SJCRH30 (cell line): ENCODE measurements around the gene G6PD. TPM values are rescaled to one million over a fixed set of nuclear protein-coding genes. Genes with fewer than 3 reads are reported as not detected.
"Not testable (repeated sequence)": the region's sequence is repeated elsewhere in the genome, so short reads cannot be mapped to it uniquely, and the experiment has no call there.

Source experiments
- DNase-seq, 2 experiments: peaks; one replicate each; pipeline ENCODE4 v3.0.0-alpha.2; 2015 to 2020
- H3K27ac ChIP-seq: fragments of 250-450 bp; sonication (Bioruptor Pico); 2 replicates; pipeline ENCODE4 v1.5.1; 2020; ENCODE audit warnings: mild to moderate bottlenecking, moderate library complexity
- H3K27me3 ChIP-seq: fragments of 250-450 bp; sonication (Bioruptor Pico); 2 replicates; pipeline ENCODE4 v1.5.1; 2020; ENCODE audit warnings: mild to moderate bottlenecking, moderate library complexity
- H3K36me3 ChIP-seq: fragments of 250-450 bp; sonication (Bioruptor Pico); 2 replicates; pipeline ENCODE4 v1.5.1; 2020; ENCODE audit warnings: mild to moderate bottlenecking, moderate library complexity
- H3K4me1 ChIP-seq: fragments of 250-450 bp; sonication (Bioruptor Pico); 2 replicates; pipeline ENCODE4 v1.5.1; 2020; ENCODE audit warnings: mild to moderate bottlenecking, moderate library complexity
- H3K4me3 ChIP-seq: fragments of 250-450 bp; sonication (Bioruptor Pico); 2 replicates; pipeline ENCODE4 v1.5.1; 2020; ENCODE audit warnings: mild to moderate bottlenecking, moderate library complexity
- H3K9me3 ChIP-seq: fragments of 250-450 bp; sonication (Bioruptor Pico); replicated peaks from 2 replicates; pipeline ENCODE4 v1.5.1; 2020; ENCODE audit warnings: mild to moderate bottlenecking, moderate library complexity
- total RNA-seq: library from RNA; depleted of rRNA; stranded (reverse); fragments of >200 nt; shearing (Covaris generic); gene quantifications from 2 replicates; pipeline ENCODE4 v1.2.3, GENCODE V29; 2014

G6PD gene
- total RNA-seq, 1 experiment from 2014 or later: 21.9 TPM

DNA sequence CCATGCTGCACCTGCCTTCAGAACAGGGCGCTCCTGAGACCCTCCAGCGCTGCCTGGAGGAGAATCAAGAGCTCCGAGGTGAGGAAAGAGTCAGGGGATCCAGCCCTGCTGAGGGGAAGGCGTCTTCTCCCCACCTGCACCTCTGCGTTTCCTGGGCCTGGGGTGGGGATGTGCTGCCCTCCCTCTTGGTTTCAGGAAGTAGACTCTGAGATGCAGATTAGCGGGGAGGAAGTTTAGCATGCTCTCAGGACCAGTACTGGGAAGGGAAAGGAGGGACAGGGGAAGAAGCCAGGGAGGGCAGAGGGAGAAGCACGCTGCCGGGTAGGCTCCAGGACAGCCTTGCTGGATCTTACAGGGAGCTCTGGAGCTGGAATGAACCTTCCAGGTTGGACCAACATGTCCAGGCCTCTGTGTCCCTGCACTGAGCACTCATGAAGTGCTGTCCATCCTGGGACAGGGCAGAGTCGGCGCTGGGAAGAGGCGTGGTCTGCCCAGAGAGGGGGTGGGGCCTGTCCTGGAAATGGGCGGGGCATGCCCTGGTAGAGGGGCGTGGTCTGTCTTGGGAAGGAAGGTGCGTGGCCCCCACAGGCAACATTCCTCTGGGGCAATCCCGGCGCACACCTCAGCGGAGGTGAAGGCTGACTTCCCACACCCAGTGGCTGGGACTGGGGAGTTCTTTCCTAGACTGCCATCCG is 5.6 kb upstream of the G6PD start:
- H3K4me1 ChIP-seq, H3K36me3 ChIP-seq, H3K27ac ChIP-seq, H3K27me3 ChIP-seq, H3K4me3 ChIP-seq, H3K9me3 ChIP-seq, DNase-seq: not testable (repeated sequence)

DNA sequence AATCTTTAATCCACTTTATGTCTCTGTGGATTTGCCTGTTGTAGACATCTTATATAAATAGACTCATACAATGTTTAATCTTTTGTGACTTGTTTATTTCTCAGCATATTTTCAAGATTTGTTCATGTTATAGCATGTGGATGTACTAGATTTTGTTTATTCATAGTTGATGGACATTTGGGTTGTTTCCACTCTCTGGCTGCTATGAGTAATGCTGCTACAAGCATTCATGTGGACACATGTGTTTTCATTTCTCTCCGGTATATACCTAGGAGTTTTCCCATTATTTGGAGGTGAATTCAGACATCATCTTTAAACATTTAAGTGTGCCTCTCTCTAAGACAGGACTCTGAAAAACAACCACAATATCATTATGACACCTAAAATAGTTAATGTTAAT is 3.1 kb upstream of the G6PD start:
- Histone ChIP-seq H3K9me3 (no peaks in the 10 kb centered on the region), H3K4me1 (0 out of 2 replicates have a peak, but pooled peaks cover 3% of the 10 kb centered on the region), H3K27me3 (no peaks in the 10 kb centered on the region), H3K36me3 (no peaks in the 10 kb centered on the region), H3K4me3 (no peak overlapping the region), H3K27ac (no peak overlapping the region)
- no peak for DNase-seq

DNA sequence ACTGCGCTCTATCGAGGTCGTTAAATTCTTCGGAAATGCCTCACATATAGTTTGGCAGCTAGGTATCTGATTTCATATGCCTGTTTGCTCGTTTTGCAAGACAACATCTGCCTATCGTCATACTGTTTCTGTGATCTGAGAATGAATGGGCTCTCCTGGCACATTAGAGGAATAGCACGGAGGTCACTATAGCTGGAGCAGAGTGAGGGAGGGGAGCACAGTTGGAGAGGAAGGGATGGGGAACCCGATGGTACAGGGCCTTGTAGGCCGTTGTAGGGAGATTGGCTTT is 1.3 kb upstream of the G6PD start:
- Histone ChIP-seq H3K4me1 (0 out of 2 replicates have a peak, but pooled peaks cover 3% of the 10 kb centered on the region), H3K9me3 (no peaks in the 10 kb centered on the region), H3K4me3 (peak overlapping the region; percentile 85), H3K27ac (peak overlapping the region; percentile 74), H3K27me3 (no peaks in the 10 kb centered on the region), H3K36me3 (no peaks in the 10 kb centered on the region)
- no peak for DNase-seq

DNA sequence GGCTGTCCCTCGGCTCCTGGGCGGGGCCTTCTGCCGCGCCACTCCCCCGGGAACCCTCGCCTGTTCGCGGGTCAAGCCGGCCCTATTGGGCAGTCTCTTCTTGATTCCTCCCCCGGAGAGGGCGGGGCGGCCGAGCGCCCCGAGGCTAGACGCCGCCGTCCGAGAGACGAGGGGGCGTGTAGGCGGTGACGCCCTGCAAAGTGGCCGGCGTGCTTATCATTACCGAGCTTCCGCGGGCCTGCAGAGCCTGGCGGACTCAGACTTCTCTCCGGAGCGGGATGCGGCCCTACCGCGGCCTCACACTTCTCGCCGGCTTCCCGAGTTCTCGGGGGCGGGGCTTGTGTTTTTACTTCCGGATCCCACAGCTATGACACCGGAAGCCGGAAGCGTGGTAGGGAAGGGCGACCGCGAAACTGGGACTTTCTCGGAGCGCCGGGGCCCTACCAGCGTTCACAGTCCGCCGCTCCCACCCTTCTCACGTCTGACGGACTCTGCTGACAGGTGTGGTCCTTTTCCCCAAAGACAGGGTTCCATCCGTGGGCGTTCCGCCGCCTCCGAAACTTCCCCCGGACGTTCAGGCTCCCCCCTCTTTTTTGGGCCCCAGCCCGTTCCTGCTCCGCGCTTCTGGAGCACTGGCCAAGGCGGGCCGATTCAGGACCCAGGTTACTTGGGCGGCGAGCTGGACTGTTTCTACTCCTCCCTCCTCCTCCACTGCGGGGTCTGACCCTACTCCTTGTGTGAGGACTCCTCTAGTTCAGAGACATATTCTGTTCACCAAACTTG is 790 bp upstream of the G6PD start, which contains the start of gene IKBKG:
IKBKG (plus strand) TSS at position 376 of the 783 bp plus-strand sequence. CDS start 4,383 bp downstream, outside the sequence.
- H3K9me3 ChIP-seq: no peaks in the 10 kb centered on the region
- peak; percentile 89 for DNase-seq
- no peaks in the 10 kb centered on the region for H3K27me3 ChIP-seq
- H3K36me3 ChIP-seq: no peaks in the 10 kb centered on the region
- H3K27ac ChIP-seq: peak within 1 kb of the TSS; percentile 74
- H3K4me1 ChIP-seq: peaks cover 4% of the 10 kb centered on the region
- peak within 1 kb of the TSS; percentile 85 for H3K4me3 ChIP-seq

DNA sequence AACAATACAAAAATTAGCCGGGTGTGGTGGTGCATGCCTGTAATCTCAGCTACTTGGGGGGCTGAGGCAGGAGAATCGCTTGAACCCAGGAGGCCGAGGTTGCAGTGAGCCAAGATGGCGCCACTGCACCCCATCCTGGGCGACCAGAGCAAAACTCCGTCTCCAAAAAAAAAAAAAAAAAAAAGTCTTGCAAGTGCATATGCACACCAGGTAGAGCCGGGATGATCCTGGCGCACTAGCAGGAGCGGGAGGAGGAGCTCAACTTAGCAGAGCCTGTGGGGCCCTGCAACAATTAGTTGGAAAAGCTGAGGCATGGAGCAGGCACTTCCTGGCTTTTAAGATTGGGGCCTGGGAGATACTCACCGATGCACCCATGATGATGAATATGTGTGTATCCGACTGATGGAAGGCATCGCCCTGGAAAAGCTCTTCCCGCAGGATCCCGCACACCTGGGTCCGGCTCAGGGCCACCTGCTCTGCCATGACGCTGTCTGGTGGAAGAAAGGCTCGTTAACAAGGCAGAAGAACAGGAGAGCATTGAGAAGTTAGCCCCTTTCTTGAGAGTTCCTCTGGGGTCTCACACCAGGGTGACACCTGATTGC is 872 bp downstream of the G6PD start:
- H3K9me3 ChIP-seq: no peaks in the 10 kb centered on the region
- no peaks in the 10 kb centered on the region for H3K27me3 ChIP-seq
- DNase-seq: no peak
- no peaks in the 10 kb centered on the region for H3K36me3 ChIP-seq
- peaks cover 16% of the 10 kb centered on the region for H3K4me1 ChIP-seq
- H3K27ac ChIP-seq: no peak overlapping the region
- peak overlapping the region; percentile 85 for H3K4me3 ChIP-seq

DNA sequence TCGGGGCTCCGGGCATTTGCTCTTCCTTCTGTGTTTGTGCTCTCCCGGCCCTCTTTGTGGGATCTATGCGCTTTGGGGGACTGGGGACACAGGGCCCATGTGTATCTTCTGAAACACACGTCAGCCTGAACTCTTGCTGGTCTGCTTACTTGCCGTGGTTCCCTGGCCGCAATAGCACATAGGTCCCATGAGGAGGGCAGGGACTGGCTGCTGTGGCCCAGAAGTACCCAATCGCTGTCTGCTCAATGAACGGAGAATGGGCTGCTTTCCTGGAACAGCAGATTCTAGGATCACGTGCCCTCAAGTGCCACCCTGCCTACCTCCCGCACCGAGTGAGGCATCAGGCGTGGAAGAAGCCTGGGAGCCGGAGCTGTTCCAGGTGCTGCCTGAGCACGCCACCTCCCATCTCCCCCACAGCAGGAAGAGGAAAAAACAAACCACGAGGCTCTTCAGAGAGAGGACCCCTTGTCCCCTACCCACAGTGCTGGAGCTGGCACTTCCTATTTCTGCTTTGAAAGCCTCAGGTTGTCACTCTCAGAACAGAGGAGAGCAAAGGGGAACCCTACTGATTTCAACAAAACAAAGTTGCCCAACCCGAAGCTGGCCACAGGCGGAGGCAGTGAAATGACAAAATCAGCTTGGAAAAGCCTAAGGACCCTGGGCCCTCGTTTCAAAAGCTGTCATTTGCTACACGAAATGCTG is 3.8 kb downstream of the G6PD start:
- Histone ChIP-seq H3K4me1 (peaks cover 16% of the 10 kb centered on the region), H3K4me3 (no peak overlapping the region), H3K27me3 (no peaks in the 10 kb centered on the region), H3K9me3 (no peaks in the 10 kb centered on the region), H3K36me3 (no peaks in the 10 kb centered on the region), H3K27ac (peak overlapping the region; percentile 69)
- DNase-seq: no peak

DNA sequence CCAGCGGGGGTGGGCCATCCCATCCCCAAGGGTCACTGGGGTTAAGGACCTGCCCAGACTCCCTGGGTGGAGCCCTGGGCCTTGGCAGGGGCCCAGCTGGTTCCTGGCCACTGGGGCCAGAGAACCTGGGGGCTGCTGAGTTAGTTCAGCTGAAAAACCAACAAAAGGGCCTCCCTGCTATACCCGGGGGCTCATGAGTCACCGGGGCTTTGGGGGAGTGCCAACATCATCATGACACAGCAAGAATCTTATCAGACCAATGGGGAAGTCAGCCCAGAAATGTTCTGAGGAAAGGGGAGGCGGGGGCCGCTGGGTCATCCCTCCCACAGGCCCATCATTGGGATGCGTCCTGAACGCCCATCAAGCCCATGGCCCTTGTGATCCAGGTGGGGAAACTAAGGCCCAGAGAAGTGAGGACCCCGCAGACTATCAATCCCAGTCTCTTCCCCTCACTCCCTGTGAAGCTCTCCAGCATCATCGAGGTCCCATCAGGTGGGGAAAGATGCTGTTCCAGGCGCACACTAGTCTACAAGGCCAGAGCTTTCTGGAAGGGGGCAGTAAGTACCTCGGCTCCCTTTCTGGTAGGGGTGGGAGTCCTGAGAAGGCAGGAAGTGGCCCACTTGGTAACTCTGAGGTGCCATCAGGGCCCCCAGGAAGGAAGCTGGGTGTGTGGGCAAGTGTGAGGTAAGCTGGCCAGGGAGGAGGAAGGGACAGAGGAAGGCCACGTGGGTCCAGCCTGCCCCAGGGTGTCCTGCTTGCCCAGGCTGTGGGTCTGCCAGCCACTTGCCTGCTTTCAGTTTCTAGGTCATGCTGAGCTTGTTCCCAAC is 4.5 kb downstream of the G6PD start:
- Histone ChIP-seq H3K9me3 (no peaks in the 10 kb centered on the region), H3K27ac (peak overlapping the region; percentile 69), H3K4me1 (peaks cover 16% of the 10 kb centered on the region), H3K4me3 (no peak overlapping the region), H3K36me3 (no peaks in the 10 kb centered on the region), H3K27me3 (no peaks in the 10 kb centered on the region)
- peak; percentile 62 to 67 for DNase-seq

DNA sequence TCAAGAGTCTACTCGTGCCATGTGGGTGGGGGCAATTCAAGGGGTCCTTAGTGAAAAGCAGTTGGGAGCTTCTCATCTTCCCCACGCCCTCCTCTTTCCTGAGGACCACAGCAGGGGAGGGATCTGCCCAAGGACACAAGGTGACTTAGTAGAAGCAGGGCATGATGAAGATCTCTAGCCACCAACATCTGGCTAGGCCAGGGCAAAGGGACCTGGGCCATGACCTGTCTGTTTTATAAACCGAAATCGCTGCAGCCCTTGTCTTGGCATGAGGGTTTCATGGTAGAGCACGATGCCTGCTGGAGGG is 5.1 kb downstream of the G6PD start:
- no peaks in the 10 kb centered on the region for H3K36me3 ChIP-seq
- peak overlapping the region; percentile 69 for H3K27ac ChIP-seq
- H3K27me3 ChIP-seq: no peaks in the 10 kb centered on the region
- H3K9me3 ChIP-seq: no peaks in the 10 kb centered on the region
- H3K4me3 ChIP-seq: no peak overlapping the region
- H3K4me1 ChIP-seq: peaks cover 16% of the 10 kb centered on the region
- DNase-seq: no peak

DNA sequence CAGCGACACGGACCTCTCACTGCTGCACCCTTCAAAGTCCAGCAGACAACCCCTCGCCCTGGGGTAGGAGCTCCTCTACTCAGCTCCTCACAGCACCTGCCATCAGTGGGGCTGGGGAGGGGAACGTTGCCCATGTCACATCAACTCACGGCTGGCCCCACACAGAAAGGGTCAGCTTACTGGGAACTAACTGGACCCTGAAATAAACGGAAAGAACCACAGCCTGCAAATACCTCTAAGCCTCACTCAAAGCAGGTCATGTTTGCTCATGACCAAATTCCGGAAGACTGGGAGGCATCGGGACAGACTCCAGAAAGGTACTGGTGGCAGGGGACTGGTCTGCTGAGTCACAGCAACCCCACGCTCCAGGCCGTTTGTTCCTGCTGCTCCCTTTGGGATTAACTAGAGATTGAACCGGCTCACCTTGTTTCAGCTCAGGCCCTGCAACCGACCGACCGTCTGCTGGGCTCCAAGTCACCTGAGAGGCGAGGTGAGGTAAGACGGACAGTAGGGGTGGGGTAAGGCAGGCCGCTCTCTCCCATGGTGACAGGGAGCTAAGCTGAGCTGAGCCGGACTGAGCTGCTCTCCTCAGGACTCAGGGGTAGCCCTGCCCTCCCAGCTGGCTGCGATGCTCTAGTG is 5.6 kb downstream of the G6PD start:
- Histone ChIP-seq H3K36me3 (no peaks in the 10 kb centered on the region), H3K4me3 (no peak overlapping the region), H3K27ac (peak overlapping the region; percentile 69), H3K9me3 (no peaks in the 10 kb centered on the region), H3K27me3 (no peaks in the 10 kb centered on the region), H3K4me1 (peaks cover 14% of the 10 kb centered on the region)
- DNase-seq: no peak

DNA sequence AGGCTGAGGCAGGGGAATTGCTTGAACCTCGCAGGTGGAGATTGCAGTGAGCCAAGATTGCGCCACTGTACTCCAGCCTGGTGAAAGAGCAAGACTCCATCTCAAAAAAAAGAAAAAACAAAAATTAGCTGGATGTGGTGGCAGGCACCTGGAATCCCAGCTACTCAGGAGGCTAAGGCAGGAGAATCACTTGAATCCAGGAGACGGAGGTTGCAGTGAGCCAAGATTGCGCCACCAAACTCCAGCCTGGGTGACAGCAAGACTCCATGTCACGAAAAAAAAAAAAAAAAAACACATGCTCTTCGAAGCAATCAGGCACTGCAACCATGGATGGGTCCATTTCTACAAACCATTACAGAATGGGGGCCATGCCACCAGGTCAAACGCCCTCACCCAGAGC is 6.3 kb downstream of the G6PD start:
- DNase-seq, H3K4me3 ChIP-seq, H3K36me3 ChIP-seq, H3K9me3 ChIP-seq, H3K27ac ChIP-seq, H3K27me3 ChIP-seq: not testable (repeated sequence)
- H3K4me1 ChIP-seq: peaks cover 13% of the 10 kb centered on the region

DNA sequence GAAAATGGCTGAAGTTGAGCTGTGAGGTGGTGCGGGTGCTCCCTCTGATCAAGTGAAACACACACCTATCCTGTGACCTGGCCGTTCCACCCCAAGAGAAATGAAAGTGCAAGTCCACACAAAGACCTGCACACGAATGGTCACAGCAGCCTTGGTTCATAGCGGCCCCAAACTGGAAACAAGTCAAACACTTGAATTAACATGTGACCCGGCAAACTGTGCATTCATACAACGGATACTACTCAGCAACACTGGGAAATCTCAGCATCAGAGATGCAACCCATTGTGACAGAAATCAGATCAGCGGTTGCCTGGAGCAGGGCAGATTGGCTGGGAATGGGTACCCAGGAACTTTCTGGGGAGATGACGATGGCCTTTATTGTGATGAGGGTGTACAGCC is 7.6 kb downstream of the G6PD start:
- H3K4me3 ChIP-seq: no peak overlapping the region
- DNase-seq: no peak
- H3K27ac ChIP-seq: no peak overlapping the region
- no peaks in the 10 kb centered on the region for H3K9me3 ChIP-seq
- peaks cover 13% of the 10 kb centered on the region for H3K4me1 ChIP-seq
- H3K36me3 ChIP-seq: no peaks in the 10 kb centered on the region
- H3K27me3 ChIP-seq: no peaks in the 10 kb centered on the region

DNA sequence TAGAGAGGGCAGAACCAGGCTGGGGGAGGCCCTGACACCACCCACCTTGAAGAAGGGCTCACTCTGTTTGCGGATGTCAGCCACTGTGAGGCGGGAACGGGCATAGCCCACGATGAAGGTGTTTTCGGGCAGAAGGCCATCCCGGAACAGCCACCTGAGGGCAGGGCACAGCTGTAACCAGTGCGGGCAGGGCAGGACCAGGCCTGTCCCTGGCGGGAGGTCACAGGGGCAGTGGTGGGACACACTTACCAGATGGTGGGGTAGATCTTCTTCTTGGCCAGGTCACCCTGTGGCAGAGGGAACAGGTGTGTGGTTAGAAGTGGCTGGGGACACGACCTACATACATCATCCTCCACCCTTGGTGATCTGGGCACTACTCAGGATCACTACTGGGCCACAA is 10.8 kb downstream of the G6PD start:
- H3K27ac ChIP-seq: no peak overlapping the region
- H3K27me3 ChIP-seq: no peaks in the 10 kb centered on the region
- H3K4me3 ChIP-seq: no peak overlapping the region
- no peaks in the 10 kb centered on the region for H3K4me1 ChIP-seq
- H3K36me3 ChIP-seq: no peaks in the 10 kb centered on the region
- H3K9me3 ChIP-seq: no peaks in the 10 kb centered on the region
- DNase-seq: no peak

DNA sequence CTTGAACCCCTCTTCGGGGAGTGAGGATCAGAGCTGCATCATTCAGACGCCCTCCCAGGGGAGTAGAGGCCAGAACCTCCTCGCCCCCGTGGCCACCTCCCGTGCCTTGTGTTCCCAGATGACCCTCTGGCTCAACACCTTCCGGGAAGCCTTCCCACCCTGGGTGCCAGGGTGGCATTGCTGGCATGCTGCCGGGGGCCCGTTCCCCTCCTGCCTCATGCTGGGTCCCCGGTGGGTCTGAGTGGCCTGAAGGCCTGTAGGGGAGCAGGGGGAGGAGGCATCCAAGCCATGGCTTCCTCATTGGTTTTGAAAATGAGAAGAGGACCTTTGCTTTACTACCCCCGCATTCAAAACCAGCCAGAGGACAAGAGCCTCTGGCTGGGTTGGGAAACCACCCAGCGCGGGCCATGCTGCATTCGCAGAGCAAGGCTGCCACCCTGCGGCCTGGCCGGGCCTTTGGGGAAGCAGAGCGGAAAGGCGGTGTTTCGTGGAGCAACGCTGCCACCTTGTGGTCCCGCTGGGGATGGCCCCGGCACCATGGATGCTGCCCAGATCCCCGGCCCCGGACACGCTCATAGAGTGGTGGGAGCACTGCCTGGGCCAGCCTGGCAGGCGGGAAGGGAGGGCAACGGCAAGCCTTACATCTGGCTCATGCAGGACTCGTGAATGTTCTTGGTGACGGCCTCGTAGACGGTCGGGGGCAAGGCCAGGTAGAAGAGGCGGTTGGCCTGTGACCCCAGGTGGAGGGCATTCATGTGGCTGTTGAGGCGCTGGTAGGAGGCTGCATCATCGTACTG is 11.9 kb downstream of the G6PD start:
- Histone ChIP-seq H3K27ac (no peak overlapping the region), H3K9me3 (no peaks in the 10 kb centered on the region), H3K27me3 (no peaks in the 10 kb centered on the region), H3K4me3 (no peak overlapping the region), H3K4me1 (no peaks in the 10 kb centered on the region), H3K36me3 (no peaks in the 10 kb centered on the region)
- DNase-seq: peak; percentile 78 to 81
